ENCODE results near the gene CREB3L2. TPM values are rescaled to one million over a fixed set of nuclear protein-coding genes. Genes with fewer than 3 reads are reported as not detected.
"Not testable (repeated sequence)": the region's sequence is repeated elsewhere in the genome, so short reads cannot be mapped to it uniquely, and the experiment has no call there.

Gene CREB3L2
- total RNA-seq, 4 donors from 2014 or later, result 16.4 to 37.0 (median 19.9) TPM

GRCh38 chr7:137985253-137985896, 16.5 kb downstream of the CREB3L2 start:
- TF ChIP-seq POLR2A (IDR thresholded peaks at IDR 0.05) (no peak), POLR2AphosphoS5 (IDR thresholded peaks at IDR 0.05) (no peak), EP300 (IDR thresholded peaks at IDR 0.05; ENCODE audit: low read depth) (no peak), CTCF (IDR thresholded peaks at IDR 0.05) (no peak)
- intact Hi-C loops (cut with DNase I; ENCODE audit: low total_unique reads) (no loop called here), in situ Hi-C loops (cut with MboI; ENCODE audit: low pct_ligation_motif_present in 1 of 4, low pct_unique_long_range_greater_than_20kb in 1 of 4, low sequenced_read_pairs in 3 of 4) (no loop called here)
- no peak overlapping the region for H3K4me3 ChIP-seq
- peak overlapping the region; percentile 80 to 99 (median 94) for H3K27ac ChIP-seq
- WGBS, 2 donors (ENCODE audit: low coverage in 1 of 2), result 70 to 76% methylated on average over 2 to 8 of the region's 8 CpGs
- no peaks in the 10 kb centered on the region for H3K9me3 ChIP-seq
- H3K27me3 ChIP-seq, result no peaks in the 10 kb centered on the region
- DNase-seq, result peak; percentile 48
- H3K36me3 ChIP-seq, result no peaks in the 10 kb centered on the region
- peaks cover 48 to 91% (median 72%) of the 10 kb centered on the region in 4 donors for H3K4me1 ChIP-seq

- Histone ChIP-seq H3K9me3 (no peaks in the 10 kb centered on the region), H3K36me3 (no peaks in the 10 kb centered on the region), H3K4me1 (peaks cover 46 to 89% (median 68%) of the 10 kb centered on the region in 4 donors), H3K27me3 (no peaks in the 10 kb centered on the region), H3K4me3 (no peak overlapping the region), H3K27ac (peak overlapping the region; percentile 44 to 99 (median 94))
- DNase-seq, result no peak
- TF ChIP-seq EP300 (IDR thresholded peaks at IDR 0.05; ENCODE audit: low read depth), result no peak
- no peak for TF ChIP-seq POLR2A (IDR thresholded peaks at IDR 0.05)
- no peak for TF ChIP-seq CTCF (IDR thresholded peaks at IDR 0.05)
- TF ChIP-seq POLR2AphosphoS5 (IDR thresholded peaks at IDR 0.05), result no peak
- intact Hi-C loops (cut with DNase I; ENCODE audit: low total_unique reads) (no loop called here), in situ Hi-C loops (cut with MboI; ENCODE audit: low pct_ligation_motif_present in 1 of 4, low pct_unique_long_range_greater_than_20kb in 1 of 4, low sequenced_read_pairs in 3 of 4) (no loop called here)
- 76 to 89% methylated on average over 10 to 11 of the region's 11 CpGs for WGBS, 2 donors (ENCODE audit: low coverage in 1 of 2)
Observed at GRCh38 chr7:137984181-137985041, 17.5 kb downstream of the CREB3L2 start.

GRCh38 chr7:137983323-137984008, 18.4 kb downstream of the CREB3L2 start:
- WGBS, 2 donors (ENCODE audit: low coverage in 1 of 2), result 67 to 86% methylated on average over 9 to 12 of the region's 12 CpGs
- no peak for DNase-seq
- peak overlapping the region; percentile 44 to 99 (median 72) for H3K27ac ChIP-seq
- TF ChIP-seq EP300 (IDR thresholded peaks at IDR 0.05; ENCODE audit: low read depth), result no peak
- H3K4me1 ChIP-seq, result peaks cover 47 to 89% (median 65%) of the 10 kb centered on the region in 4 donors
- no peaks in the 10 kb centered on the region for H3K36me3 ChIP-seq
- no peaks in the 10 kb centered on the region for H3K27me3 ChIP-seq
- no peaks in the 10 kb centered on the region for H3K9me3 ChIP-seq
- no peak overlapping the region for H3K4me3 ChIP-seq
- intact Hi-C loops (cut with DNase I; ENCODE audit: low total_unique reads) (no loop called here), in situ Hi-C loops (cut with MboI; ENCODE audit: low pct_ligation_motif_present in 1 of 4, low pct_unique_long_range_greater_than_20kb in 1 of 4, low sequenced_read_pairs in 3 of 4) (no loop called here)

GRCh38 chr7:137982394-137982793, 19.5 kb downstream of the CREB3L2 start:
- DNase-seq; intact Hi-C loops (cut with DNase I; ENCODE audit: low total_unique reads); in situ Hi-C loops (cut with MboI; ENCODE audit: low pct_ligation_motif_present in 1 of 4, low pct_unique_long_range_greater_than_20kb in 1 of 4, low sequenced_read_pairs in 3 of 4); H3K27me3 ChIP-seq; H3K36me3 ChIP-seq; H3K4me3 ChIP-seq; H3K9me3 ChIP-seq: not testable (repeated sequence)
- WGBS, 2 donors (ENCODE audit: low coverage in 1 of 2), result 90 to 96% methylated on average over 2 to 6 of the region's 6 CpGs
- peaks cover 39 to 89% (median 60%) of the 10 kb centered on the region in 4 donors for H3K4me1 ChIP-seq
- H3K27ac ChIP-seq, result peak overlapping the region; percentile 56 to 99 (median 89)

- H3K36me3 ChIP-seq, result no peaks in the 10 kb centered on the region
- in situ Hi-C loops (cut with MboI; ENCODE audit: low pct_ligation_motif_present in 1 of 4, low pct_unique_long_range_greater_than_20kb in 1 of 4, low sequenced_read_pairs in 3 of 4) (no loop called here), intact Hi-C loops (cut with DNase I; ENCODE audit: low total_unique reads) (no loop called here)
- WGBS, 2 donors (ENCODE audit: low coverage in 1 of 2), result 65 to 66% methylated on average over 4 of the region's 4 CpGs
- H3K4me3 ChIP-seq, result no peak overlapping the region
- H3K27me3 ChIP-seq, result no peaks in the 10 kb centered on the region
- peak overlapping the region; percentile 56 to 99 (median 89) for H3K27ac ChIP-seq
- TF ChIP-seq POLR2A (IDR thresholded peaks at IDR 0.05) (no peak), POLR2AphosphoS5 (IDR thresholded peaks at IDR 0.05) (peak in 1 of 3 donors; percentile 22)
- peaks cover 32 to 89% (median 55%) of the 10 kb centered on the region in 4 donors for H3K4me1 ChIP-seq
- H3K9me3 ChIP-seq, result no peaks in the 10 kb centered on the region
- peak; percentile 27 for DNase-seq
Observed at GRCh38 chr7:137981668-137982067, 20.2 kb downstream of the CREB3L2 start.
